Upper lobe of left lung (tissue), 4 donors: ENCODE measurements around the gene CNN3.

ENCODE experiments used
- EP300 ChIP-seq, 4 donors: sonication (generic); formaldehyde crosslinking; IDR thresholded peaks; one replicate each; pipeline ENCODE4 v1.5.1; 2017; ENCODE audit warnings: antibody characterized with exemption in 4 of 4, control low read depth in 2 of 4
- POLR2A ChIP-seq, 4 donors: fragments of 450-650 bp; IDR thresholded peaks; one replicate each; pipeline ENCODE4 v1.5.1; 2016 to 2017; ENCODE audit warnings: antibody characterized with exemption in 4 of 4, mild to moderate bottlenecking in 2 of 4
- POLR2AphosphoS5 ChIP-seq, 2 donors: sonication (generic); formaldehyde crosslinking; IDR thresholded peaks; one replicate each; pipeline ENCODE4 v1.5.1; 2017; ENCODE audit warnings: antibody characterized with exemption in 2 of 2
- TF ChIP-seq, protein P1 (sequence below), 6 experiments: fragments of 450-650 bp in 4 of 6; fragments of 200-600 bp in 2 of 6; sonication (generic) in 2 of 6; IDR thresholded peaks; one replicate each; pipeline ENCODE4 v1.5.1; 2016 to 2019; ENCODE audit warnings: antibody characterized with exemption in 6 of 6

- TF ChIP-seq POLR2A (IDR thresholded peaks at IDR 0.05): no peak
- TF ChIP-seq, protein P1, sequence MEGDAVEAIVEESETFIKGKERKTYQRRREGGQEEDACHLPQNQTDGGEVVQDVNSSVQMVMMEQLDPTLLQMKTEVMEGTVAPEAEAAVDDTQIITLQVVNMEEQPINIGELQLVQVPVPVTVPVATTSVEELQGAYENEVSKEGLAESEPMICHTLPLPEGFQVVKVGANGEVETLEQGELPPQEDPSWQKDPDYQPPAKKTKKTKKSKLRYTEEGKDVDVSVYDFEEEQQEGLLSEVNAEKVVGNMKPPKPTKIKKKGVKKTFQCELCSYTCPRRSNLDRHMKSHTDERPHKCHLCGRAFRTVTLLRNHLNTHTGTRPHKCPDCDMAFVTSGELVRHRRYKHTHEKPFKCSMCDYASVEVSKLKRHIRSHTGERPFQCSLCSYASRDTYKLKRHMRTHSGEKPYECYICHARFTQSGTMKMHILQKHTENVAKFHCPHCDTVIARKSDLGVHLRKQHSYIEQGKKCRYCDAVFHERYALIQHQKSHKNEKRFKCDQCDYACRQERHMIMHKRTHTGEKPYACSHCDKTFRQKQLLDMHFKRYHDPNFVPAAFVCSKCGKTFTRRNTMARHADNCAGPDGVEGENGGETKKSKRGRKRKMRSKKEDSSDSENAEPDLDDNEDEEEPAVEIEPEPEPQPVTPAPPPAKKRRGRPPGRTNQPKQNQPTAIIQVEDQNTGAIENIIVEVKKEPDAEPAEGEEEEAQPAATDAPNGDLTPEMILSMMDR (IDR thresholded peaks at IDR 0.05): no peak
- TF ChIP-seq POLR2AphosphoS5 (IDR thresholded peaks at IDR 0.05): no peak
- TF ChIP-seq EP300 (IDR thresholded peaks at IDR 0.05): no peak
Measured at GRCh38 chr1:94852788-94853187, 74.1 kb downstream of the CNN3 start.
